GM12873 (cell line): Measurements from ENCODE around the gene ALPK3.

Experiments used
- CTCF ChIP-seq: IDR thresholded peaks from 2 replicates; pipeline ENCODE4 v1.5.1; 2012; ENCODE audit warnings: low read depth, mild to moderate bottlenecking, moderate library complexity, low read length, control low read depth; ENCODE audit not compliant: insufficient read depth; ENCODE audit errors: missing control alignments

ALPK3 gene

DNA sequence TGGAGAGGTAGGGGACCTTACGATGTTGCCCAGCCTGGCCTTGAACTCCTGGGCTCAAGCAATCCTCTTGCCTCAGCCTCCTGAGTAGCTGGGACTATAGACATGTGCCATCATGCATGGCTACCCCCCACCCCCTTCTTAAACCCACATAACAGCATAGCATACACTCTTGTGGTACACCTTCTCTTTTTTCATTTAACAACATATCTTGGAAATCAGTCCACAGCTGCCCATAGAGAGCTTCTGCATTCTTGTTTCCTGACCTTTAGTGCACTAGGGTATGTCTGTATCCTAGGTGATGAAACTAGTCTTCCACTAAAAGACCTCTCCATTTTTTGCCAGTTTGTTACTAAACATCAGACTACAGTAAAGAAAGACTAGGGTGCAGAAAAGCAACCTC is 100.3 kb downstream of the ALPK3 start:
- no peak for TF ChIP-seq CTCF

DNA sequence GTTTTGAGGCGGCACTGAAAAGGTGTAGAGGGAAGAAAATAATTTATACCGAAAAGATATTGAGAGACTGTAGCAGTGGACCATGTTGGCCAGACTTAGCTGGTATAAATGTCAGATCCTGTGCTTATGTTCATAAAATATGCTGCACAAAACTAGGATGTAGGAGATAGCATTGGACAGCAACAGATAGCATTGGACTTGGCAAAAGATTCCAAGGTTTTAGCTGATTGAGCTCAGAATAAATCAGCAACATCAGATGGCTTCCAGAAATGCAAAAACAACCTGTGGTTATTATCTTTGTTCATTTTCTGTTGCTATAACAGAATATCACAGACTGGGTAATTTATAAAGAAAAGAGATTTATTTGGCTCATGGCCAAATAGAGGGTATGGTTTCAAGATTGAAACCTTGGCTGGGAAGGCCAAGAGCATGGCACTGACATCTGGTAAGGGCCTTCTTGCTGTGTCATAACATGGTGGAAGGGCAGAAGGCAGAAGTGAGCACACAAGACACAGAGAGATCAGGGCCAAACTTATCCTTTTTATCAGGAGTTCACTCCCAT is 102.0 kb downstream of the ALPK3 start:
- no peak for TF ChIP-seq CTCF

DNA sequence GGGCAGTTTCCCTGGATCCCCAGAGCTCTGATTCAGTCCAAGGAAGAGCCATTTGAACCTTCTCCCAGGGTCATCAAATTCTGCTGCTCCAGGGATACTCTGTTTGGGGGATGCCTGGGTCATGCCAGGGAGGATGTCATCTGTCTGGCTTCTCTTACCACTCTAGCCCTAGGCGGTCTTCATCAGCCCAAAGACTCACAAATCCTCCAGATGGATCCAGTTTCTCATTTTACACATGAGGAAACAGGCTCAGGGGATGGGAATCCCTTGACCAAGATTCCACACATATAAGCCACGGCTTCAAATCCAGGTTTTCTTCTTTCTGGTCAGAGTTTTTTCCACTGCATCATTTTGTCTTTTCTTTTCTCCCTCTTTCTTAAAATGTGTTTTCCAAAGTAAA is 104.0 kb downstream of the ALPK3 start:
- no peak for TF ChIP-seq CTCF

- no peak for TF ChIP-seq CTCF
Measured at GRCh38 chr15:84922530-84922929, 105.4 kb downstream of the ALPK3 start.
